Measurements from ENCODE around the gene SCGB1A1. TPM values are rescaled to one million over a fixed set of nuclear protein-coding genes. Genes with fewer than 3 reads are reported as not detected.

SCGB1A1 gene
- total RNA-seq, 1 donor from 2014 or later, result 0.72 TPM

DNA sequence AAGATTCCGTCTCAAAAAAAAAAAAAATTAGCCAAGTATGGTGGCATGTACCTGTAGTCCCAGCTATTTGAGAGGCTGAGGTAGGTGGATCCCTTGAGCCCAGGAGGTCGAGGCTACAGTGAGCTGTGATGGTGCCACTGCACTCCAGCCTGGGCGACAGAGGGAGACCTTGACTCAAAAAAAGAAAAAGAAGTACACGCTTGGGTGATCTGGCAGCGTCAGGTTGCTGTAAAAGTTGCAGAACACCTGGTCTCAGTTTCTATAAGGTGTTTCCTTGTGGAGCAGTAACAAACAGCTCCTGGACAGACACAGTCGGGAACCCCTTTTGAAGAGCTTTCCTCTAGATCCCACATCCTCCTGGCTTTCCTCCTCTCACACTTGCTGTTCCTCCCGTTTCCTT, 45.8 kb downstream of the SCGB1A1 start:
- Mint-ChIP-seq H3K27me3 (ENCODE audit: unreplicated experiment) (peaks cover 2% of the 10 kb centered on the region), H3K36me3 (ENCODE audit: low read depth, unreplicated experiment) (peaks cover 5% of the 10 kb centered on the region), H3K27ac (ENCODE audit: unreplicated experiment) (peak overlapping the region; percentile 67), H3K9me3 (ENCODE audit: unreplicated experiment) (peaks cover 5% of the 10 kb centered on the region), H3K4me3 (ENCODE audit: unreplicated experiment) (no peak overlapping the region), H3K4me1 (ENCODE audit: unreplicated experiment) (peaks cover 24% of the 10 kb centered on the region)
- DNase-seq (ENCODE audit: low spot score), result no peak
- TF ChIP-seq, protein P1, sequence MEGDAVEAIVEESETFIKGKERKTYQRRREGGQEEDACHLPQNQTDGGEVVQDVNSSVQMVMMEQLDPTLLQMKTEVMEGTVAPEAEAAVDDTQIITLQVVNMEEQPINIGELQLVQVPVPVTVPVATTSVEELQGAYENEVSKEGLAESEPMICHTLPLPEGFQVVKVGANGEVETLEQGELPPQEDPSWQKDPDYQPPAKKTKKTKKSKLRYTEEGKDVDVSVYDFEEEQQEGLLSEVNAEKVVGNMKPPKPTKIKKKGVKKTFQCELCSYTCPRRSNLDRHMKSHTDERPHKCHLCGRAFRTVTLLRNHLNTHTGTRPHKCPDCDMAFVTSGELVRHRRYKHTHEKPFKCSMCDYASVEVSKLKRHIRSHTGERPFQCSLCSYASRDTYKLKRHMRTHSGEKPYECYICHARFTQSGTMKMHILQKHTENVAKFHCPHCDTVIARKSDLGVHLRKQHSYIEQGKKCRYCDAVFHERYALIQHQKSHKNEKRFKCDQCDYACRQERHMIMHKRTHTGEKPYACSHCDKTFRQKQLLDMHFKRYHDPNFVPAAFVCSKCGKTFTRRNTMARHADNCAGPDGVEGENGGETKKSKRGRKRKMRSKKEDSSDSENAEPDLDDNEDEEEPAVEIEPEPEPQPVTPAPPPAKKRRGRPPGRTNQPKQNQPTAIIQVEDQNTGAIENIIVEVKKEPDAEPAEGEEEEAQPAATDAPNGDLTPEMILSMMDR (IDR thresholded peaks at IDR 0.05; ENCODE audit: unreplicated experiment), result no peak

- DNase-seq (ENCODE audit: low spot score), result no peak
- peak overlapping the region; percentile 74 for H3K27ac Mint-ChIP-seq (ENCODE audit: unreplicated experiment)
- peaks cover 24% of the 10 kb centered on the region for H3K4me1 Mint-ChIP-seq (ENCODE audit: unreplicated experiment)
- H3K36me3 Mint-ChIP-seq (ENCODE audit: low read depth, unreplicated experiment), result peaks cover 5% of the 10 kb centered on the region
- H3K9me3 Mint-ChIP-seq (ENCODE audit: unreplicated experiment), result peaks cover 5% of the 10 kb centered on the region
- TF ChIP-seq, protein P1 (IDR thresholded peaks at IDR 0.05; ENCODE audit: unreplicated experiment), result no peak
- H3K27me3 Mint-ChIP-seq (ENCODE audit: unreplicated experiment), result peaks cover 2% of the 10 kb centered on the region
- no peak overlapping the region for H3K4me3 Mint-ChIP-seq (ENCODE audit: unreplicated experiment)
These were observed 47.6 kb downstream of the SCGB1A1 start for GRCh38 chr11:62466444-62466843.

DNA sequence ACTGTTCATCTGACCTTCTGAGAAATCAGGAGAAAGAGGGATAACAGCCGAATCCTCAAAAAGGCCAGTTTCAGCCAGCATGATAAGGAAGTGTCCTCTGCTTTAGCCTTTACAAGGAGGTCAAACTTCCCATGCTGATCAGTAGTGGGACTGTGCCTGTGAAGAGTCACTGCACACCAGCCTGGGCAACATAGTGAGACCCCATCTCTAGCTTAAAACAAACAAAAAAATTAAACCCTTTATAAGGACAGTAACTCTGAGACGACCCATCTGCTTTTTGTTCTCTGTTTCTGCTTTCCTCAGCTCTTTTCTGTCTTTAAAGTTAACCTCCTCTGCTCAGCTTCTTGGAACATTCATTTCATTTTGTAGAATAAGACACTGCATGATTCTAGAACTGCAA, 49.7 kb downstream of the SCGB1A1 start:
- peaks cover 5% of the 10 kb centered on the region for H3K9me3 Mint-ChIP-seq (ENCODE audit: unreplicated experiment)
- no peak overlapping the region for H3K4me3 Mint-ChIP-seq (ENCODE audit: unreplicated experiment)

DNA sequence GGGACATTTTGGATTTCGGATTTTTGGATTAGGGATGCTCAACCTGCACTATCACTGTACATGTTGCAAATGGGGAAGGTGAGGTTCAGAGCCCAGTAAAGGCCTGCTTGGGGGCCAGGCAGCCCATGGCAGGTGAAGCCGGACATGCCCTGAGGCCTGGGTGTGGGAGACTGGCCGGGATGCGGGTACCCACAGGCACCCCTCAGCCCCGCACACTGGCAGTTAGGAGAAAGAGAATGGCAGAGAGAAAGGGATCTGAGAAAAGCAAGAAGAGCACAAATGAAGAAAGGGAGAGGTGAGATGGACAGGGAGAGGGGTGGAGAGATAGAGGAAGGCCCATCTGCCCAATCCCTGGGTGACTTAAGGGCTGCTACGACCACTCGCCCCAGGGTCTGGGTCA, 52.8 kb downstream of the SCGB1A1 start:
- no peak overlapping the region for H3K4me3 Mint-ChIP-seq (ENCODE audit: unreplicated experiment)
- H3K9me3 Mint-ChIP-seq (ENCODE audit: unreplicated experiment), result no peaks in the 10 kb centered on the region
- no peak overlapping the region for H3K27ac Mint-ChIP-seq (ENCODE audit: unreplicated experiment)
- DNase-seq (ENCODE audit: low spot score), result no peak
- H3K27me3 Mint-ChIP-seq (ENCODE audit: unreplicated experiment), result peaks cover 2% of the 10 kb centered on the region
- no peaks in the 10 kb centered on the region for H3K36me3 Mint-ChIP-seq (ENCODE audit: low read depth, unreplicated experiment)
- peaks cover 9% of the 10 kb centered on the region for H3K4me1 Mint-ChIP-seq (ENCODE audit: unreplicated experiment)
- TF ChIP-seq, protein P1 (IDR thresholded peaks at IDR 0.05; ENCODE audit: unreplicated experiment), result no peak

More for the DNA sequence above, 49.7 kb downstream of the SCGB1A1 start:
- Mint-ChIP-seq H3K36me3 (ENCODE audit: low read depth, unreplicated experiment) (peaks cover 5% of the 10 kb centered on the region), H3K27me3 (ENCODE audit: unreplicated experiment) (peaks cover 2% of the 10 kb centered on the region), H3K27ac (ENCODE audit: unreplicated experiment) (no peak overlapping the region), H3K4me1 (ENCODE audit: unreplicated experiment) (peaks cover 19% of the 10 kb centered on the region)
- TF ChIP-seq, protein P1 (IDR thresholded peaks at IDR 0.05; ENCODE audit: unreplicated experiment), result no peak
- DNase-seq (ENCODE audit: low spot score), result no peak

DNA sequence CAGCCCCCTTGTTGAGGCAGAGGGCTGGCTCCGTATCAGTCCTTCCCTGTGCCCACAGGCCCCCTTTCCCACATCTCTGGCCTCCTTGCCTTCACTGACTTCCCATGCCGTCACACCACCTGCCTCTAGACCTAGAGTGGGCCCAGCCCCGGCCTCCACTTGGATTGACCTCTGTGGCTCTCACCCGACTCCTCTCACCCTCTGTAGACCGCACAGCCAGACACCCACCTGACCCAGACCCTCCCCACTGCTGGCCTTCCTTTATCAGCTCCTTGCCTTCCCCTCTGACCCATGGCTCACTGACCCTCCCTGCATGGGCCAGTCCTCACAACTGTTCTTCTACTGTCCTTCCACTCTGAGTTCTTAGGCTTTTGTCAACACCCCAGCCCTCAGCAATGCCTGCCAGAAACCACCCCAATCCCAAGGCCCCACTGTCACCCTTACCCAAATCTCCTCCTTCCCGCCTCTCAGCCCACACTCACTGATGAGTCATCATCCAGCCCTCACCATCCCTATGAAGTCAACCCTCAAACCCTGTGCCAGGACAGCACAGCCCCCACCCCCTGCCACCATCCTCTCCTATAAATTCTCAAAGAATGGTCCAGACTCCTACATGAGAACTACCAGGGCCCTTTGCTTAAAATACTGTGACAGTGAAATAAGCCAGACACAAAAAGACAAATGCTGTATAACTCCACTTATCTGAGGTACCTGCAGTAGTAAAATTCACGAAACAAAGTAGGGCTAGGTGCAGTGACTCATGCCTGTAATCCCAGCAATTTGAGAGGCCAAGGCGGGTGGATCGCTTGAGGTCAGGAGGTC, 53.4 kb downstream of the SCGB1A1 start:
- TF ChIP-seq, protein P1 (IDR thresholded peaks at IDR 0.05; ENCODE audit: unreplicated experiment), result no peak
- no peaks in the 10 kb centered on the region for H3K36me3 Mint-ChIP-seq (ENCODE audit: low read depth, unreplicated experiment)
- no peak overlapping the region for H3K27ac Mint-ChIP-seq (ENCODE audit: unreplicated experiment)
- H3K4me3 Mint-ChIP-seq (ENCODE audit: unreplicated experiment), result no peak overlapping the region
- H3K9me3 Mint-ChIP-seq (ENCODE audit: unreplicated experiment), result no peaks in the 10 kb centered on the region
- H3K4me1 Mint-ChIP-seq (ENCODE audit: unreplicated experiment), result peaks cover 6% of the 10 kb centered on the region
- peaks cover 2% of the 10 kb centered on the region for H3K27me3 Mint-ChIP-seq (ENCODE audit: unreplicated experiment)
- no peak for DNase-seq (ENCODE audit: low spot score)

Data from endothelial cell (in vitro differentiated cells).